Activated CD4-positive, CD25-positive, alpha-beta regulatory T cell (primary cell): ENCODE measurements around the gene THTPA.
"Not testable (repeated sequence)": the region's sequence is repeated elsewhere in the genome, so short reads cannot be mapped to it uniquely, and the experiment has no call there.

Source experiments
- DNase-seq, 4 experiments: peaks; one replicate each; lab custom pipeline; 2025; lab: John Stamatoyannopoulos, UW

THTPA gene

DNA sequence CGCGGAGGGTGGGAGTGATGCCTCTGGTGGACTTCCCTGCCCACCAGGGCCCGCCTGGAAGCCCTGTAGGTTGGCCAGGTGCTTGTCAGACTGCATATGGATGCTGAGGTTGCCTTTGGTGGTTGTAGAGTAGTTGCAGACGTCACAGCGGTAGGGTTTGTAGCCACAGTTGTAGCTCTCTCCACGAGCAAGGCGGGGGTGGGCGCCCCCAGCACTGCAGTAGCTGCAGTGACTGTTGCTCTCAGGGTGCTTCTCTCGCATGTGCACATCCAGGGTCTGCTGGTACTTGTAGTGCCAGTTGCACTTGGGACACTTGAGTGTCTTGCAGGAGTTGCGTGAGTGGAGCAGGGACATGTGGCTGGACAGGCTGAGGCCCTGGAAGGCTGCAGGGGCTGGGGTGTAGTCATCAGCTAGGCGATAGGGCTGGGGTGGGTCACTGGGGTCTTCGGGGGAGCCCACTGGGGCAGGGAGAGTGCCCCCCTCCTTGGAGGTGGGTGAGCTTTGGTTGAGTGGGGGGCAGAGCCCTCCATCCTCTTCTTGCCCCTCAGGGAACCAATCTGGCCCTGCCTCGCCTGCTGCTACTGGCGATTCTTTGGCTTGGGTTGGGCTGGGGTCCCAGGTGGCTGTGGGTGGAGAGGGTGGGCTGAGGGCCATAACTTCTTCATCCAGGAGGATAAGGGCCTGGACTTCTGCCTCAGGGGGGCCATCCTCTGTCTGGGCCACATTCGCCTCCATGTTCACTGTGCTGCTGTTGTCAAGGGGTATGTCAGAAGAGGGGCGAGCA is 22.2 kb upstream of the THTPA start:
- DNase-seq, result no peak

DNA sequence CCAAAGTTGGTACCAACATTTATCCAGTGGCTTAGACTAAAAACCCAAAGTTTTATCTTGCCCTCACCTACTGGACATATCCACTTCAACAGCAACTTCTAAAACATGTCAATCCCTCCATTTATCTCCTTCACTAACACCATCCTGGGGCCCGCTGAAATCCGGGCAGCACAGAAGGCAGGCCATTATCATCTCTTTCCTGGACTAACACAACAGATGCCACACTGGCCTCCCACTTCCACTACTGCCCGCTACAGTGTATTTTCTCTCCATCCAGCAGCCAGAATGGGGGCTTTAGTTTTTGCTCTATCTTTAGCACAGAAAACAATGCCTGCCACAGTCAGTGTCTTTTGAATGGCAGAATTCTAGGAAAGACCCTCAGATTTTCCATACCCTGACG is 20.1 kb upstream of the THTPA start:
- no peak for DNase-seq

DNA sequence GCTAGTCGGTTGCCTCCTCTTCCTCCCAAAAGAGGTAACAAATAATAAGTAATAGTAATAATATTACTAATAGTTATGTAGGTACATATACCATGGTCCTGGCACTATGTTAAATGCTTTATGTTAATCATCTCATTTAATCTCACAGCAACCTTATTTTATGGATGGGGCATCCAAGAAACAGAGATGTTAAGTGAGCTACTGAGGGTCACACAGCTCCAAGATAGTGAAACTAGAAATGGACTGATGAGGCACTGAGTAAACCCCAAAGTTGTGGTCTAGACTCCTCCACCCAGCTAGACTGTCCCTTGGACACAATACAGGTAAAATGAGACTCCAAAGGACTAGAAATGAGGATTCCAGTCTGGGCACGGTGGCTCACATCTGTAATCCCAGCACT is 19.6 kb upstream of the THTPA start:
- no peak for DNase-seq

DNA sequence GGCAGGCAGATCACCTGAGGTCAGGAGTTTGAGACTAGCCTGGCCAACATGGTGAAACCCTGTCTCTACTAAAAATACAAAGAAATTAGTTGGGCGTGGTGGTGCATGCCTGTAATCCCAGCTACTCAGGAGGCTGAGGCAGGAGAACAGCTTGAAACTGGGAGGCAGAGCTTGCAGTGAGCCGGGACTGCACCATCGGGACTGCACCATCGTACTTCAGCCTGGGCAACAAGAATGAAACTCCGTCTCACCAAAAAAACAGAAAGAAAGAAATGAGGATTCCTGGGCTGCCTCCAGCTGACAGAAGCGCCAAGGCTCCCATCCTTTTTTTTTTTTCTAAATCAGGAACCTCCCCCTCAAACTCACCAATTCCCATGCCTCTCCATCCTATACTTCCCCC is 19.2 kb upstream of the THTPA start:
- DNase-seq, result not testable (repeated sequence)

DNA sequence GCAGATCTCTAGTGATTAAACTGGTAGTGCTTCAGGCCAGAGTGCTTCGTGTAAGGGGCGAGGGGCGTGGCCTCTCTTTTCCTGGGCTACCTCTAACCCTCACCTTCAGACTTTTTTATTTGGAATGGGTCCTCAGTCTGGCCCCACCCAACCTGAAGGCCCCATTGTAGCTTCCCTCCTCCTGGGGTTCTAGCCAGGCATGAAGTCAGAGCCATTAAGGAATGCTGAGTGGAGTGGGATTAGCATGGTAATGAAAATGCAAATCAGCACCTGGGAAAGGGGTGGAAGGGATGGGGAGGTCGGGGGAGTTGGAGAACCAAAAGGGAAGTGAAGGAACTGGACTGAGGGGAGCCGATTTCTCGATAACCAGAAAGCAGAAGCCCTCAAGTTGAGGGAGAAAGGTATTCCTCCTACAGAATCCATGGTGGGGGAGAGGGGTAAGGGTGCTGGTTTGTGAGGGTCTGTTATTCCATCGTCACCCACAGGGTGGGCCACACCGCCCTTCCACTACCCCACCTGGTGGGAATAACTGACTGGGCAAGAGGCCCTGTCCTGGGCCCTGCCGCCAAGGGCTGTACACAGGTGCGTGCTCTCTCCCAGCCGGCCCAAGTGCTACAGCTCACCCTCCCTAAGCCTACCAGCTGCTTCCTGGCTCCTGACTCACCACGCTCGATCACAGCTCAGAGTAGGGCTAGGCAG is 18.6 kb upstream of the THTPA start:
- DNase-seq, result no peak

DNA sequence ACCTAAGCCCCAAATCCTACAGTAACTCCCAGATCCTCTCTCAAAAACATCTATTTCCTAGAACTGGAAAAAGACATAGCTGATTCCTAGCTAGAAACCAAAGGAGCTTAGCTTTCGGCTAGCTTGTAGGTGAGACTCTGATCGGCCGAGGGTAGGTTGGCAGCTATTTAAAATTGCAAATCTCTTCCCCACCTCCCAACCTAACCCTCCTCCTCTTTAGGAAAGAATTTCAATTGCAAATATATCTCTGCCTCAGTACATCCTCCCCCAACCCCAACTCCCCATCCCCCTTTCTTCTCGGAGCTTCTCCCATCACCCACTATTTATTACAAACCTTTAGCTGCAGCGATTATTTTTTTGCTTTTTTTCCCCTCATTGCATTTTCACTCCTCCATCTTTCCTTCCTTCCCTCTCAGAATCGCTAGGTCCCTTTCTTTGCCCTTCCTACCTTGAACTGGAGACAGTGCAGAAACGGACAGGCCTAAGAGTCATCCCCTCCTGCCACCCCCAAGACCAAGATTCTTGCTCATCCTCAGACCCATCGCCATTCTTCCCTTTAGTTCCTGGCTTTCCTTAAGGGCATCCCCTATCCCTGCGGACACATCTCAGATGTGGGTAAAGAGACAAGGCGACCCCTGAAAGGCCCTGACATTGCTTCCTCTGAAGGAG is 17.9 kb upstream of the THTPA start:
- no peak for DNase-seq

DNA sequence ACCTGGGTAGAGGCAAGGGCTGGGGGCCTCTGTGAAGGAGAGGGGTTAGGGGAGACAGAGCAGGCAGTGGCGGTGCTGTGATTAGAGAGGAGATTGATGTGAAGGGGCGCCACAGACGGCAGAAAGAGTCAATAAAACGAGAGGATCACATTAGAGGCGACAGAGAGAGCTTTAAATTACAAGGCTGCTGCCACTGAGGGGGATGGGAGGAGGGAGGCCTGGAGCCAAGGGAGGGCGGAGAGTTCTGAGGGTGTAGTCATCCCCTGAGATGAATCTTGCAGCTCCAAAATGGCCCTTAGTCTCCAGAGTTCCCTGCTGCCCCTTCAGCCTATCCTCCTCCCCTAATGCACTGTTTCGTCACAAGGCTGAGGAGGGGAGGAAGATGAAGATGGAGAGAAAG is 17.3 kb upstream of the THTPA start:
- no peak for DNase-seq

DNA sequence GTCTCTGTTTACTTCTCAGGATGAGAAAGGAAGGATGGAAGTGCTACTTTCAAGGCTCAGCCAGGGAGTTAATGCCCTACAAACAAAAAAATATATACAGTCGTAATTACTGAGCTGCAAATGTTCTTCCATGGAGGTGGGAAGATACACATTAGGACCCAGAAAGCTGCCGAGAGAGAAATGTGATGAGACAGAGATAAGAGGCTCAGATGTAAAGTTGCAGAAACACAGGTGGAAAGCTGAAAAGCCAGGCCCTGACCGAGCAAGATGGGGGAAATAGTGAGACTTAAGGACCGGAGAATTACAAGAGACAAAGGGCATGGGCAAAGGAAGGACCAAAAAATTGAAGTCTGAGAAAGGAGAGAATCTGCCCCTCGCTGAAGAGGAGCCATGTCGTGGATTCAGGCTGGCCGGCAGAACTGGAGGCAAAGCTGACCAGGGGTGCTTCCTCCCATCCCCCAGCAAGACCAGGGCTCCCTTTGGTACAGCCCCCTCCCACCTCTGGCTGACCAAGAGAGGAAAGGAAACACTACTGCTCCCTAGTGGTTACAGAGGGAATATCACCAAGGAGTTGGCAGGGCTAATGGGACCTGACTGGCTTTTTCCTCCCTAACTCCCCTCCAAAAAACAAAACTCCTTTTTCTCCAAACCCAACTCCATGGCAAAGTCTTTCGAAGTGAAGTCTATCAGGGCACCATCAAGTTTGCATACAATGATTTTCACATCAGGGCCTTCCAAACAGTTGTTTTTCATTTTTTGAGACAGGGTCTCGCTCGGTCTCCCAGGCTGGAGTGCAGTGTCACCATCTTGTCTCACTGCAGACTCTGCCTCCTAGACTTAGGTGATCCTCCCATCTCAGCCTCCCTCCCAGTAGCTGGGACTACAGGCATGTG is 16.6 kb upstream of the THTPA start:
- DNase-seq, result no peak

DNA sequence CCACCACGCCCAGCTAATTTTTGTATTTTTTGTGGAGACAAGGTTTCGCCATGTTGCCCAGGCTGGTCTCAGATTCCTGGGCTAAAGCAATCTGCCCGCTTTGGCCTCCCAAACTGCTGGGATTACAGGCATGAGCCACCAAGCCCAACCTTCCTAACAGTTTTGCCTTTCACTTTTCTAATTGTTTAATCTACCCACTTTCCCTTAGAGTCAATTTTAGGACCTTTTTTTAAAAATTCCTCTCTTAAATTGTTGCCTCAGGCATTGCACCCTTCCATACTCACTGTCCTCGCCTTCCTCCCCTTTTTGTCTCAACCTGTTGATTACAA is 16.0 kb upstream of the THTPA start:
- DNase-seq, result no peak

DNA sequence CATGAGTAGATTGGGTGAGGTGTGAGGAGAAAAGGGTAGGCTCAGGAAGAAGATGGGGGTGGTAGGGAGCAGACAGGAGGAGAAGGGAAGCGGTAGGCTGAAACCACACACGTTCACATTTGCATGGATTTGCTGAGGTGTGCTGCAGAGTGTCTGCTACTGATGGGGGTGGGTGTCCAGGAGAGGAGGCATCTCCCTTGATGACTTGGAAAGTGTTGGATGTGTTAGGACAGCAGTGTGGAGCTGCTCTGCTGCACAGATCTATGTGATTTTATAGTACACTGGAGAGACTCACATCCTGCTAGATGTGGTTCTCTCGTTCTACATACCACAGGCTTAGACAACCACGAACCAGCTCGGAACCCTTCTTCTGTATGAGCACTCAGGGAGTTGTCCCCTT is 13.8 kb upstream of the THTPA start:
- no peak for DNase-seq

DNA sequence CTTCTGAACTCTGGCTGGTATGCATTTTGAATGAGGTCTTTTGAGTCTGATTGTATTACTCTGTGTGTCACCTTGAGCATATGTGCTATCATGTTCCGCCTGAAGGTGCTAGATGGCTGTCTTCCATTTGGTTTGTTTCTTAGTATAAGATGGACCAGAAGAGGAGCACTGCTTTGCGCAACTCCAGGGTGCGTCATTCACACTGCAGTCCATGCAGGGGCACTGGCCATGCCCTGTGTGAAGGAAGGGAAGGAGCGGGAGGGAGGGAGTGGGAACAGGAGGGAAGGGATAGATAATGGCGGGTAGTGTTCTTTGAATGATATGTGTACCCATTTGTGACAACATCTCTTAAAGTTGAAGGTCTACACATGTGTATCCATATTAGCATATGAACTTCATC is 12.7 kb upstream of the THTPA start:
- DNase-seq, result no peak

DNA sequence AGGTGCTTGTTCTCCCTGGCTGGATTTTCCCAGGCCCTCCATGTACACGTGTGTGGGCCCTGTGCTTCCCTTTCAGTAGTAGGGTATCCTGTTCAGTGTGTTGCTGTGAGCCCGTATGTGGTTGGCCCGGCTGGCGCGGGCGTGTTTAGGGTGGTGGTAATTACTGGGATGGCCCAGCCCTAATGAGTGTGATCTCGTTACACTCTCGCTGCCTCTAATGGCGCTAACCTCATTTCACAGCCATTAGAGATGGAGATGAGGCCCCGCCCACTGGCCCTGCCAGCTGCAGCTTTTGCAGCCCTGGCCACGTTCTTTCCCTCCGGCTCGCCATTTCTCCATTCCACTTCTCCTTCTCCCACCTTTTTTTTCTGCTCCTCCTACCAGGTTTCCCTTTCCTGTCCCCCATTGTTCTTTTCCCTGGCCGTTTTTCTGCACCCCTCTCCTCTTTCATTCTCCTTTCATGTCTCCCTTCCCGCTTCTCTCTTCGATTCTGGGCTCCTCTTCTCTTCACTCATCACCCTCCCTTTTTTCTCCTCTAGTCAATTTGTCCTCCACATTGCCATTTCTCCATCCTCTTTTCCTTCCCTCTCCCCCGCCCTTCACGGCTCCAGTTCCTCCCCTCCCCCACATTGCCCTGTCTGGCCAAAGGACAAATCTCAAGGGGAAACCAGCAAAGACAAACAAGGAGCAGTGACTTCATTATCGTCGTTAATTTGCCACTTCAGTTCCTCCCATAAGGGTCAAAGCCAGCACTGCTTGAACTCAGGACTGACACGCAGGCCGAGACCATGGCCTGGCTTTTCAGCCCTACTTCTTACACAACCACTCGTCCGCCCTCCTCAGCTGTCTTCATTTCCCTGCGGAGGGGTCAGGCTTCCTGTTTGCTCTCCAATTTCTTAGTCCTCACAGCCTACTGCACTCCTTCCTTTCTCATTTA is 11.3 kb upstream of the THTPA start:
- no peak for DNase-seq

DNA sequence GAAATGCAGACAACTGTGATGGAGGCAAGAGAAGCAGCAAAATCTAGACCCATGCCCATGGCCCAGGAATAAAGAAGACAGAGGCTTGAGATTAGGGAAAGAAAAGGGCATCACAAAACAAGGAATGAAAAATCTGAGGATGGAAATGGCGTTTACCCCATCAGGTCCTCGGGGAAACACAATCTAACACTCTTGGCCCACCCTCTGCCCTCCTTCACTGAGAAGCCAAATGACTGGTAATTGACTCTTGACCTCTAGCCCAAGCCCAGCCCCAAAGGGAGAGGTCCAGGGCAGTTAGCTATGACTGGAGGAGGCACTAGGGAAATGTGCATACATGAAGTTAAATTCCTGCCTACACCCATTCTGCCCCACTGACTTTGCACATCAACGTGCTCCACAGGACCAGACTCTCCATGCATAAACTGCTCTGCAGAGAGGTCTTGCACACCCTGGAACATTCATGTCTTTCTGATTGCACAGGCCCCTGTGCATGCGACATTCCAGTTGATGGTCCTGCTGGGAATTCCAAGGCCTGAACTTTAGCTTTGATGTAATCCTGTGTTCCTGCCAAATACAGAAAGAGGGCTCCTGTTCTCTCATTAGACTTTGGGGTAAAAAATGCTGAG is 10.2 kb upstream of the THTPA start:
- DNase-seq, result no peak

DNA sequence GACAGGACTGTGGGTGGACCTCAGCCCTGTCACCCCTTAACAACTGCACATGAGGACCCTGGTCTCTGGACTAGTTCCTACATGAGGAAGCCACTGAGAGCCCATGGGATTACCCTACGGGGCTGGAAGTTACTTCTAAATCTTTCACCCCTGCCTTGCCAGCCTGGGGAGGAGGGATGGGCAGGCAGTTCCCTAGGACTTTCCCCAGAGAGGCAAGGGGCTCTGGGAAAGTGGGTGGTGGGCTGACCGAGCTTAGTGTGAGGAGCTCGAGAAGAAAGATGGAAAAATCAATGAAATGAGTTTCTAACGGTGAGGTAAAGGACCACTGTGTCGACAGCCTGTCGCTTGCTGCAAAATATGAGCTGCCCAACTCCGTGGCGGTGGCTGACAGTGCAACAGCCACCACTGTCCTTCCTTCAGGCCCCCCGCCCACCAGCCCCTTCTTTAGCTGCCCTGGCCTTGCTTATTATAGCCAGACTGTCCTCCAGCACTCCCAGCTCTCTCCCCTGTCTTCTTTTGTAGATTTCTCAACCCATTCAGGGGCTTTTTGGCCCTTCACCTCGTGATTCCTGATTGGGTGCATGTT is 9.5 kb upstream of the THTPA start:
- no peak for DNase-seq

DNA sequence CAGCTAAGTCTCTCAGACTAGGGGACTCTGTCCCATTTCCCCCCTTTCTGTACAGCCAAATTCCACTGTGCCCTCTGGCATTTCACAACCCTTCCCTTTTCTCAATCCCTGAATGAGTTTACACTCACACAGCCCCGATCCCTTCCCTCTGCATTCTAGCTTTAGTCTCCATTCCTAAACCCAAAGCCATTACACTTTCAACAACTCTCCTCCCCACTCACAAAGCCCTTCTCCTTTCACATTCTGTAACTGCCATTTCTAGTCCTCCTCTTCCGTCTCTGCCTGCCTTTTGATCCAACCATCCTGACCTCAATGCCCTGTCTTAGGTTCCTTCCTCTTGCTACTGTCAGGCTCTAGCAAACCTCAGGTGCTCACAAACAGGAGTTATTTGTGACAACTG is 8.1 kb upstream of the THTPA start:
- DNase-seq, result no peak

DNA sequence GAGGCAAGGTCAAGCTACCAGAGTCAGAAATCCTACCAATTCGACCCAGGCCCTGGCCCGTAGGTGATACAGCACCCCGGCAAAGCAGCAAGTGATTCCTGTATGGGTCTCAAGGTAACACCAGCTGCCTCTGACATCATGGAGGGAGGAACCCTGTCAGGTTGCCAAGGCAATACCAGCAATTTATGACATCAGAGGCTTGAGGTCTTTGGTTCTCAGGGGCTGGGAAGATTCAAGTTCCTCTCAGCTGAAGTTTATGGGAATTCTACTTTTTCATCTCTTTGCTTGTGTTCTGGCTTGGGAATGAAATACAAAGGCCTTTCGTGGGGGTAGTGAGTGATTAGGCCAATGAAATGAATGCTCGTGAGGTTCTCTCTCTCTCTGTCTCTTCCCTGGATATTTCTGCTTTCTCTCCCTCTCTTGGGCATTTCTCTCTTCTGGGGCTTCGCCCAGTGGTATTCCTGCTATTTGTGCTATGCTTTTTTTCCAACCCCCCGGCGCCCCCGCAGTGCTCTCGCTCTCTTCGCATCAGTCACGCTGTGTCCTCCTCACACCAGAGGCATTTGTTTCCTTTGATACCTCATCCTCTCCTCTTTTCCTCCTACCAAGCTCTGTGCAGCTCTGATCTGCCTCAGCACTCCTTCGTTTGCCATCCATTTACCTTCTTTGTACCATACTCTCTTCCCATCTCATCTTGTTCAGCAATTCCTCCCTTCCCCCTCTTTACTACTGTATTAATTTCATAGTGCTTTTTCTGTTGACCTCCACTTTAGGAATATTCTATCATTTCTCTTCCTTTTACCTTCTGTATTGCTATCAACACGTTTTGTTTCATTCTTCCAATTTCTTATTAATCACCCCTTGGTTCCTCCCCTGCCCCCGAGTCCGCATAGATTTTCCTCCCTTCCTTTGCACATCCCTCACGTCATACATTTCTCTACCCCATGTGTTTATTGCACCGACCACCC is 7.4 kb upstream of the THTPA start:
- DNase-seq, result no peak

DNA sequence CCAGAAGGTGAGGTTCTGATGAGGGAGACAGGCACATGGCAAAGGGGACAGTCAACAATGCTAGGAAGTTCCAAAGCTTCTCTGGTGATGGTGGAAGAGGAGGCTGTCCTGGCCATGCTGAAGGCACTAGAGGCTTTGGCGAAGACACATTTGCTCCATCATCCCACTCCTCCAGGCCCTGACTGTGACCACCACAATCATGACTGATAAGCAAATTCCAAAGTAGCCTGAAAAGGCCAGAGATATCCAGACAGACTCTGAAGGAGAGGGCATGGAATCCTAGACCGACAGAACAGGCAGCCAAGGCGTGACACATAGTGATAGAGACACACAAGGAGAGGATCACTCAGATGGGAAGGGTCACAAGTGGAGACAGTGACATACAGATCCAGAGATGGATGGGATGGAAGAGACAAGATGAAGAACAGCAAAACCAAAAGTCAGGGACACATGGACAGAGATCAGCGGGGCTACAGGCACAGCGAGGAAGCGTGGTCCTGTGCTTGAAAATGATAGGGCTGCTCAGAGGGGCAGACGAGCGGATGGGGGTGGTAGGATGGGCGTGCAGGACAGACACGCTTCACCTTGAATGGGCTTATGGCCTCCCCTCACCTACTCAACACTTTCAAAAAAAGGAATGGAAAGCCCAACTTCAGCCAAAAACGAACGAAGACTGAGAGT is 5.8 kb upstream of the THTPA start:
- no peak for DNase-seq

DNA sequence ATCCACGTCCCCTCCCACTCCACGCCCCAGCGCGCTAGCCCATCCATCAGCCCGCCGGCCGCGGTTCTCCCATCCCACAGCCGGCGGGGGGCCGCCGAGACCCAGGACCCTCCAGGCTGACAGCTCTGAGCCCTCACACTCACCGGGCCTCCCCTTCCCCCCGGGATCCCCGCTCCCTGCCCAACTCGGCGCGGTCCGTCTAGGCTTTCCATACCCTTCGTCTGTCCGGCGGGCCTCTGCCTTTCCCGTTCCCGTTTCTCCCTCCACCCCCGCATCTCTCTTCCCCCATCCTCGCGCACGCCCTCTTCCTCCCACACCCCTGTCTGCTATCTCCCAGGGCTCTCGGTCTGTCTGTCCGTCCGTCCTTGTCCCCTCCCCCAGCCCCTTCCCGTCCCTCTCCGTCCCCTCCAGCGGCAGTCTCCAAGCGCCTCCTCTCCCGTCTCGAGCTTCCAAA is 5.2 kb upstream of the THTPA start:
- no peak for DNase-seq
